GM10248 (cell line): ENCODE results near the gene PEDS1.

ENCODE experiments used
- CTCF ChIA-PET: fragments of 300-600 bp; sonication (Branson Sonifier 250); formaldehyde crosslinking; extraction: SDS; loops from one replicate; lab custom pipeline; 2021; ENCODE audit warnings: antibody characterized with exemption; lab: Yijun Ruan, JAX
- POLR2A ChIA-PET: fragments of 350-650 bp; sonication (Branson Sonifier 250); formaldehyde crosslinking; extraction: SDS; loops from one replicate; lab custom pipeline; 2020; ENCODE audit warnings: antibody characterized with exemption; lab: Yijun Ruan, JAX
- DNase-seq: peaks from one replicate; pipeline ENCODE4 v3.0.0; 2012; ENCODE audit errors: extremely low spot score
- CTCF ChIP-seq: IDR thresholded peaks from 2 replicates; pipeline ENCODE4 v1.5.1; 2012; ENCODE audit warnings: mild to moderate bottlenecking, low read depth; ENCODE audit errors: extremely low read depth, missing control alignments, control extremely low read depth

PEDS1 gene

DNA sequence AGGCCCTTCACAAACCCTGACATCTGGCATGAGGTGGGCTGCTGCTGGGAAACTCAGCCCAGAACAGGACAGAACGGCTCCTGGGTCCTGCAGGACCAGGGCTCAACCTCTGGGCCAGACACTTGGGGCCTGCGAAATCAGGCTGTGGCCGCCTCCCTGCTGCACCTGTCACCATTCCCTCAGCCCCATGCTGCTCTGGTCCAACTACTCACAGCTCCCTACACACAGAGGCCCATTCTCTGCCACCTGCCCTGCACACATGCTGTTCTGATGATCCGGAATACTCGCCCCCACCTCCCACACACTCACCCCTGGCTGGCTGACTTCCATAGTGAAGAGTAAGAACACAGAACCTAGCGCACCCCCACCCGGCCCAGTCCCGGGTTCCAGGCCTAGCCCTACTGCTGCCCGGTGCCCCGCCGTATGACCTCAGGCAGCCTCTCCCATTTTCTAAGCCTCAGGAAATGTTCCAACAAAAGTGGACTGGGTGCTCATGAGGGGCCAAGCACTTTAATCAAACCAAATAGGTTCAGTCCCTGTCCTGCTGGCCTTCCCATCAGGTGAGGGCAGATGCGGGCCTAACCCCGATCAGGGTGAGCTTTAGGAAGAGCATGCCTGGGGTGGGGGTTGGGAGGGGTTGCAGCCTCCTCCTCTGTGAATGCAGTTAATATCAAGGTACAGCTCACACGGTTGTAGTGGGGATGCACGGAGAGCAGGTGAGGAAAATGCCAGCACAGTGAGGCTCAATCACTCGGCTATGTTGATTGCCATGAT lies 3.9 kb downstream of the PEDS1 start:
- ChIA-PET CTCF (interaction anchor here (1.0 to 1.9 kb wide), 5 partner anchors 10 to 314 kb away, joined by 3 to 7 read pairs (median 3); no protein-coding TSS in a partner anchor), POLR2A (no interaction called here)
- no peak for DNase-seq

GRCh38 chr20:50146732-50147662 lies 6.5 kb downstream of the PEDS1 start:
- no peak for TF ChIP-seq CTCF
- DNase-seq, result peak; percentile 76
- CTCF ChIA-PET, result interaction anchor here (0.7 to 1.7 kb wide), 6 partner anchors 11 to 182 kb away, joined by 3 to 4 read pairs (median 3); no protein-coding TSS in a partner anchor
- POLR2A ChIA-PET, result no interaction called here

More for the DNA sequence above, 3.9 kb downstream of the PEDS1 start:
- no peak for TF ChIP-seq CTCF

GRCh38 chr20:50146214-50146613 lies 7.3 kb downstream of the PEDS1 start:
- CTCF ChIA-PET, result no interaction called here
- no peak for TF ChIP-seq CTCF
- no peak for DNase-seq
- POLR2A ChIA-PET, result no interaction called here

- TF ChIP-seq CTCF, result no peak
- CTCF ChIA-PET, result no interaction called here
- POLR2A ChIA-PET, result no interaction called here
- no peak for DNase-seq
Measured at GRCh38 chr20:50145566-50145965, 8.0 kb downstream of the PEDS1 start.

- TF ChIP-seq CTCF, result no peak
- DNase-seq, result no peak
- POLR2A ChIA-PET, result no interaction called here
Measured at GRCh38 chr20:50144362-50144761, 9.2 kb downstream of the PEDS1 start.

DNA sequence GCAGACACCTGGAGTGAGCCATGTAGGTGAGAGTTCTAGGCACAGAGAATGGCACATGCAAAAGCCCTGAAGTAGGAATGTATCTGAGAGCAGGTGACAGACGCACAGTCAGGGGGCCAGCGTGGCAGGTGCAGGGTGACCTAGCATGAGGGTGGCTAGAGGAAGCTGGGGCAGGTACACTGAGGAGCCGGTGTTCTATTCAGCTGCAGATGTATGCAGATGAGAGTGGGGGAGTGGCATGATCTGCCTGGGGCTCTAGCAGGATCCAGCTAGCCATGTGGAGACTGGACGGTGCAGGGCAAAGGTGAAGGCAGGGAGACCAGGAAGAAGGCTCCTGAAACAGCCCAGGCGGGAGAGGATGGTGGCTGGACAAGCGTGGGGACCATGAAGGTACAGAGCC lies 10.7 kb downstream of the PEDS1 start:
- CTCF ChIA-PET, result no interaction called here
- DNase-seq, result no peak
- POLR2A ChIA-PET, result no interaction called here
- no peak for TF ChIP-seq CTCF

More at GRCh38 chr20:50144362-50144761, 9.2 kb downstream of the PEDS1 start:
- CTCF ChIA-PET, result interaction anchor here (1.1 to 1.8 kb wide), 3 partner anchors 9 to 165 kb away, joined by 3 to 5 read pairs (median 5); partner anchors contain the start of gene PEDS1
